ENCODE results near the gene STK26.

GRCh38 chrX:131985526-131986049, 37.5 kb upstream of the STK26 start:
- TF ChIP-seq TCF12 (IDR thresholded peaks at IDR 0.05) (no peak), TCF12 (CRISPR knock-in tag; IDR thresholded peaks at IDR 0.05) (no peak), CTCF (CRISPR knock-in tag; IDR thresholded peaks at IDR 0.05) (0 out of 2 replicates have a peak, but pooled peaks have one; percentile 30), HNRNPL (IDR thresholded peaks at IDR 0.05; ENCODE audit: low read depth, low read length) (no peak), SRF (IDR thresholded peaks at IDR 0.05; ENCODE audit: low read depth, low read length) (no peak), EZH2 (conservative IDR thresholded peaks at IDR 0.05; ENCODE audit: low read depth, low read length) (no peak), TOPORS (CRISPR knock-in tag; IDR thresholded peaks at IDR 0.05) (no peak), HOXA5 (CRISPR knock-in tag; IDR thresholded peaks at IDR 0.05) (no peak), RELA (CRISPR knock-in tag; IDR thresholded peaks at IDR 0.05) (no peak), POLR2A (IDR thresholded peaks at IDR 0.05; ENCODE audit: insufficient read depth in 1 of 2, low read depth in 2 of 2, low read length in 2 of 2) (no peak), HIC2 (CRISPR knock-in tag; IDR thresholded peaks at IDR 0.05; ENCODE audit: low read depth) (no peak), ZNF282 (IDR thresholded peaks at IDR 0.05; ENCODE audit: partially characterized antibody) (no peak), HOXA9 (CRISPR knock-in tag; IDR thresholded peaks at IDR 0.05; ENCODE audit: borderline replicate concordance) (no peak), CHCHD3 (CRISPR knock-in tag; IDR thresholded peaks at IDR 0.05) (no peak), CAMTA2 (CRISPR knock-in tag; IDR thresholded peaks at IDR 0.05; ENCODE audit: borderline replicate concordance) (no peak)
